Liver (tissue), 9 donors: ENCODE data around the gene HOXD4. TPM values are rescaled to one million over a fixed set of nuclear protein-coding genes. Genes with fewer than 3 reads are reported as not detected.

Source experiments
- DNase-seq: peaks from one replicate; pipeline ENCODE4 v3.0.0-alpha.2; 2017; ENCODE audit warnings: low spot score
- H3K27ac ChIP-seq, 2 donors: one replicate each; pipeline ENCODE4 v1.7.0; 2013; ENCODE audit warnings: inconsistent platforms in 2 of 2, low read length in 2 of 2, control low read depth in 1 of 2, low read depth in 1 of 2, mild to moderate bottlenecking in 1 of 2
- H3K27me3 ChIP-seq, 4 donors: one replicate each; pipeline versions ENCODE4 v1.6.1 to v1.7.0; 2013; ENCODE audit warnings: low read length in 3 of 4, inconsistent platforms in 1 of 4, mild to moderate bottlenecking in 1 of 4, moderate library complexity in 1 of 4; ENCODE audit not compliant: control insufficient read depth in 4 of 4, insufficient read depth in 4 of 4
- H3K36me3 ChIP-seq, 4 donors: one replicate each; pipeline versions ENCODE4 v1.6.1 to v1.7.0; 2013; ENCODE audit warnings: low read length in 3 of 4, mild to moderate bottlenecking in 3 of 4, low read depth in 1 of 4, moderate library complexity in 1 of 4; ENCODE audit not compliant: control insufficient read depth in 4 of 4, insufficient read depth in 3 of 4
- H3K4me1 ChIP-seq, 4 donors: one replicate each; pipeline versions ENCODE4 v1.6.1 to v1.7.0; 2013; ENCODE audit warnings: low read length in 3 of 4, mild to moderate bottlenecking in 3 of 4, moderate library complexity in 1 of 4; ENCODE audit not compliant: control insufficient read depth in 4 of 4, insufficient read depth in 4 of 4
- H3K4me3 ChIP-seq, 3 donors: one replicate each; pipeline versions ENCODE4 v1.6.1 to v1.7.0; 2013; ENCODE audit warnings: low read length in 3 of 3, control low read depth in 1 of 3, low read depth in 1 of 3, mild to moderate bottlenecking in 1 of 3
- H3K9ac ChIP-seq, 2 donors: one replicate each; pipeline ENCODE4 v1.7.0; 2013; ENCODE audit warnings: low read length in 2 of 2, mild to moderate bottlenecking in 2 of 2, moderate library complexity in 2 of 2, control low read depth in 1 of 2, low read depth in 1 of 2
- H3K9me3 ChIP-seq, 4 donors: one replicate each; pipeline versions ENCODE4 v1.6.1 to v1.7.0; 2013; ENCODE audit warnings: low read length in 3 of 4; ENCODE audit not compliant: control insufficient read depth in 4 of 4
- CTCF ChIP-seq: fragments of 150-350 bp; IDR thresholded peaks from 2 replicates; pipeline ENCODE4 v1.5.1; 2017; ENCODE audit warnings: improper control_type of control experiment, low read depth, low read length; ENCODE audit not compliant: missing input control
- EGR1 ChIP-seq, 2 donors: IDR thresholded peaks; 2 replicates each; pipeline ENCODE4 v1.6.1; 2016 to 2018; ENCODE audit warnings: antibody characterized with exemption in 2 of 2, low read depth in 2 of 2
- FOXA1 ChIP-seq: IDR thresholded peaks from 2 replicates; pipeline ENCODE4 v1.6.1; 2016; ENCODE audit warnings: antibody characterized with exemption
- FOXA2 ChIP-seq: IDR thresholded peaks from 2 replicates; pipeline ENCODE4 v1.6.1; 2016; ENCODE audit warnings: antibody characterized with exemption
- GABPA ChIP-seq, 2 donors: IDR thresholded peaks in 1 of 2; conservative IDR thresholded peaks in 1 of 2; 2 replicates each; pipeline ENCODE4 v1.6.1; 2016; ENCODE audit warnings: antibody characterized with exemption in 2 of 2, mild to moderate bottlenecking in 1 of 2, moderate library complexity in 1 of 2
- HNF4A ChIP-seq, 2 donors: conservative IDR thresholded peaks; 2 replicates each; pipeline ENCODE4 v1.6.1; 2016; ENCODE audit warnings: antibody characterized with exemption in 2 of 2, mild to moderate bottlenecking in 2 of 2
- HNF4G ChIP-seq: IDR thresholded peaks from 2 replicates; pipeline ENCODE4 v1.6.1; 2016; ENCODE audit warnings: antibody characterized with exemption
- JUND ChIP-seq, 2 donors: IDR thresholded peaks; 2 replicates each; pipeline ENCODE4 v1.6.1; 2016; ENCODE audit warnings: antibody characterized with exemption in 2 of 2
- MAX ChIP-seq: IDR thresholded peaks from 2 replicates; pipeline ENCODE4 v1.6.1; 2016; ENCODE audit warnings: antibody characterized with exemption
- NR2F2 ChIP-seq: IDR thresholded peaks from 2 replicates; pipeline ENCODE4 v1.6.1; 2016; ENCODE audit warnings: antibody characterized with exemption
- RAD21 ChIP-seq, 2 donors: IDR thresholded peaks; 2 replicates each; pipeline ENCODE4 v1.6.1; 2016; ENCODE audit warnings: antibody characterized with exemption in 2 of 2, mild to moderate bottlenecking in 2 of 2
- RXRA ChIP-seq, 2 donors: IDR thresholded peaks; 2 replicates each; pipeline ENCODE4 v1.6.1; 2017 to 2018; ENCODE audit warnings: antibody characterized with exemption in 2 of 2, mild to moderate bottlenecking in 1 of 2
- SP1 ChIP-seq: IDR thresholded peaks from 2 replicates; pipeline ENCODE4 v1.6.1; 2018; ENCODE audit warnings: antibody characterized with exemption, mild to moderate bottlenecking
- TAF1 ChIP-seq: conservative IDR thresholded peaks from 2 replicates; pipeline ENCODE4 v1.6.1; 2016; ENCODE audit warnings: antibody characterized with exemption, mild to moderate bottlenecking
- YY1 ChIP-seq: IDR thresholded peaks from 2 replicates; pipeline ENCODE4 v1.6.1; 2016; ENCODE audit warnings: antibody characterized with exemption, mild to moderate bottlenecking
- ZBTB33 ChIP-seq: IDR thresholded peaks from 2 replicates; pipeline ENCODE4 v1.6.1; 2016; ENCODE audit warnings: antibody characterized with exemption
- WGBS: extraction: QIAGEN DNeasy Blood & Tissue Kit; methylation state at CpG from one replicate; pipeline ENCODE4 v1.1.7; 2013; 5-methylcytosine and 5-hydroxymethylcytosine counted together
- polyA plus RNA-seq, 2 donors: library from polyadenylated mRNA; stranded (reverse) in 1 of 2; unstranded in 1 of 2; fragments of 200-250 nt in 1 of 2; fragments of >200 nt in 1 of 2; fragmentation: Nextera tagmentation in 1 of 2; extraction: Ambion mirVana in 1 of 2; gene quantifications; one replicate each; pipeline versions ENCODE4 v1.2.1 to v1.2.3, GENCODE V29; 2013 to 2015
- total RNA-seq, 2 donors: library from RNA; depleted of rRNA; stranded (reverse); fragments of >200 nt; gene quantifications; one replicate each; pipeline ENCODE4 v1.2.3, GENCODE V29; 2014
- TF ChIP-seq, protein P1 (sequence below): IDR thresholded peaks from 2 replicates; pipeline ENCODE4 v1.6.1; 2016; ENCODE audit warnings: antibody characterized with exemption, mild to moderate bottlenecking
- TF ChIP-seq, protein P2 (sequence below): IDR thresholded peaks from 2 replicates; pipeline ENCODE4 v1.6.1; 2016; ENCODE audit warnings: antibody characterized with exemption
- donor health status: healthy.
- donor health status: healthy.
- donor health status: healthy.
- donor health status: healthy.
- donor health status: healthy.

Gene HOXD4
- total and polyA plus RNA-seq, 4 donors: not detected

GRCh38 chr2:176156807-176157498 is 5.6 kb downstream of the HOXD4 start, which contains the start of gene HOXD3:
HOXD3 (plus strand) TSS chr2:176157307; CDS start chr2:176169115, 11,808 bp downstream.
- TF ChIP-seq HNF4G: no peak
- TF ChIP-seq NR2F2: no peak
- TF ChIP-seq YY1: no peak
- no peak for TF ChIP-seq RXRA (IDR thresholded peaks at IDR 0.05)
- no peak for TF ChIP-seq FOXA2
- TF ChIP-seq, protein P1, sequence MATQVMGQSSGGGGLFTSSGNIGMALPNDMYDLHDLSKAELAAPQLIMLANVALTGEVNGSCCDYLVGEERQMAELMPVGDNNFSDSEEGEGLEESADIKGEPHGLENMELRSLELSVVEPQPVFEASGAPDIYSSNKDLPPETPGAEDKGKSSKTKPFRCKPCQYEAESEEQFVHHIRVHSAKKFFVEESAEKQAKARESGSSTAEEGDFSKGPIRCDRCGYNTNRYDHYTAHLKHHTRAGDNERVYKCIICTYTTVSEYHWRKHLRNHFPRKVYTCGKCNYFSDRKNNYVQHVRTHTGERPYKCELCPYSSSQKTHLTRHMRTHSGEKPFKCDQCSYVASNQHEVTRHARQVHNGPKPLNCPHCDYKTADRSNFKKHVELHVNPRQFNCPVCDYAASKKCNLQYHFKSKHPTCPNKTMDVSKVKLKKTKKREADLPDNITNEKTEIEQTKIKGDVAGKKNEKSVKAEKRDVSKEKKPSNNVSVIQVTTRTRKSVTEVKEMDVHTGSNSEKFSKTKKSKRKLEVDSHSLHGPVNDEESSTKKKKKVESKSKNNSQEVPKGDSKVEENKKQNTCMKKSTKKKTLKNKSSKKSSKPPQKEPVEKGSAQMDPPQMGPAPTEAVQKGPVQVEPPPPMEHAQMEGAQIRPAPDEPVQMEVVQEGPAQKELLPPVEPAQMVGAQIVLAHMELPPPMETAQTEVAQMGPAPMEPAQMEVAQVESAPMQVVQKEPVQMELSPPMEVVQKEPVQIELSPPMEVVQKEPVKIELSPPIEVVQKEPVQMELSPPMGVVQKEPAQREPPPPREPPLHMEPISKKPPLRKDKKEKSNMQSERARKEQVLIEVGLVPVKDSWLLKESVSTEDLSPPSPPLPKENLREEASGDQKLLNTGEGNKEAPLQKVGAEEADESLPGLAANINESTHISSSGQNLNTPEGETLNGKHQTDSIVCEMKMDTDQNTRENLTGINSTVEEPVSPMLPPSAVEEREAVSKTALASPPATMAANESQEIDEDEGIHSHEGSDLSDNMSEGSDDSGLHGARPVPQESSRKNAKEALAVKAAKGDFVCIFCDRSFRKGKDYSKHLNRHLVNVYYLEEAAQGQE: no peak
- no peak for TF ChIP-seq TAF1
- TF ChIP-seq HNF4A (conservative IDR thresholded peaks at IDR 0.05): no peak
- TF ChIP-seq GABPA (IDR thresholded peaks at IDR 0.05 in 1 of 2, conservative IDR thresholded peaks at IDR 0.05 in 1 of 2): no peak
- no peak for TF ChIP-seq MAX
- no peak for TF ChIP-seq JUND (IDR thresholded peaks at IDR 0.05)
- TF ChIP-seq RAD21 (IDR thresholded peaks at IDR 0.05): no peak
- no peak for TF ChIP-seq SP1
- TF ChIP-seq ZBTB33: no peak
- no peak for TF ChIP-seq CTCF
- no peak for TF ChIP-seq EGR1 (IDR thresholded peaks at IDR 0.05; ENCODE audit: low read depth in 2 of 2)
- TF ChIP-seq, protein P2, sequence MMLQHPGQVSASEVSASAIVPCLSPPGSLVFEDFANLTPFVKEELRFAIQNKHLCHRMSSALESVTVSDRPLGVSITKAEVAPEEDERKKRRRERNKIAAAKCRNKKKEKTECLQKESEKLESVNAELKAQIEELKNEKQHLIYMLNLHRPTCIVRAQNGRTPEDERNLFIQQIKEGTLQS: no peak
- no peak for TF ChIP-seq FOXA1
- H3K9ac ChIP-seq: no peak within 1 kb of the TSS
- H3K27me3 ChIP-seq: peaks cover 11 to 41% (median 23%) of the 10 kb centered on the region in 4 donors
- H3K4me1 ChIP-seq: peaks cover 6 to 17% (median 10%) of the 10 kb centered on the region in 4 donors
- H3K4me3 ChIP-seq: no peak within 1 kb of the TSS
- no peak within 1 kb of the TSS for H3K27ac ChIP-seq
- 4% methylated on average over 48 of the region's 48 CpGs for WGBS
- no peaks in the 10 kb centered on the region for H3K36me3 ChIP-seq
- DNase-seq: no peak
- H3K9me3 ChIP-seq: peaks cover 0 to 4% (median 0%) of the 10 kb centered on the region in 4 donors
